ENCODE results near the gene DIP2B. TPM values are rescaled to one million over a fixed set of nuclear protein-coding genes. Genes with fewer than 3 reads are reported as not detected.
A peak's percentile ranks its signal among the peaks of the same experiment; 100 is the strongest.

Gene DIP2B
- total RNA-seq, 1 donor from 2014 or later: 37.1 TPM

DNA sequence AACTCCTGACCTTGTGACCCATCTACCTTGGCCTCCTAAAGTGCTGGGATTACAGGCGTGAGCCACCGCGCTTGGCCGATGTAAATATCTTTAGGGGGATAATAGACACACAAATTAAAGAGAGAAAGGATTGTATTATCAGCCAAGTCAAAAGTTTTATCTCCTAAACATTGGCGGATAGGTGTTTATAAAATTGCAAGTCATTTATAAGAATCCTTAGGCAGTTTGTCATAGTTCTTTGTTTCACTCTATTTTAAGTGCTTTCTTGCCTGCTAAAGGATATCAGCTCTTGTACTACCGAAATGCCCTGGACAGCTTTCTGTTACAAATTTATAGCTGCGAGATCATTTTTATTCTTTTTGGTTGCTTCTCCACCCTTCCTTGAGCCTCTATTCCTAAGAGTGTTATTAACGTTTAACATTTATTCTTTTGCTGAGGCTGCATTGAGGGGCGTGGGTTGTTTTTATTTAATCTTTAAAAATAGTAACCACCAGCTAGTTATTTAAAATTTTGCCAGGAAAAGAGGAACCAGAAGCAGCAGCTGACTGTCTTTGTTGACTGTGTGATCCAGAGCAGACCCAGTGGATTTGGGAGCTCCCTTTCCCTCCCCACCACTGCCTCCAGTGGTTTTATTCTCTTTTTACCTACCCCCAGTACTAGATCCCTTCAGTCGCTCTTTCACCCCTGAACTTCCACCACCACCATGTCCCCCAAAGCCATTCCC is 106.4 kb downstream of the DIP2B start:
- TF ChIP-seq EZH2phosphoT487 (IDR thresholded peaks at IDR 0.05): no peak
- TF ChIP-seq EZH2 (IDR thresholded peaks at IDR 0.05): no peak
- TF ChIP-seq, protein P1, sequence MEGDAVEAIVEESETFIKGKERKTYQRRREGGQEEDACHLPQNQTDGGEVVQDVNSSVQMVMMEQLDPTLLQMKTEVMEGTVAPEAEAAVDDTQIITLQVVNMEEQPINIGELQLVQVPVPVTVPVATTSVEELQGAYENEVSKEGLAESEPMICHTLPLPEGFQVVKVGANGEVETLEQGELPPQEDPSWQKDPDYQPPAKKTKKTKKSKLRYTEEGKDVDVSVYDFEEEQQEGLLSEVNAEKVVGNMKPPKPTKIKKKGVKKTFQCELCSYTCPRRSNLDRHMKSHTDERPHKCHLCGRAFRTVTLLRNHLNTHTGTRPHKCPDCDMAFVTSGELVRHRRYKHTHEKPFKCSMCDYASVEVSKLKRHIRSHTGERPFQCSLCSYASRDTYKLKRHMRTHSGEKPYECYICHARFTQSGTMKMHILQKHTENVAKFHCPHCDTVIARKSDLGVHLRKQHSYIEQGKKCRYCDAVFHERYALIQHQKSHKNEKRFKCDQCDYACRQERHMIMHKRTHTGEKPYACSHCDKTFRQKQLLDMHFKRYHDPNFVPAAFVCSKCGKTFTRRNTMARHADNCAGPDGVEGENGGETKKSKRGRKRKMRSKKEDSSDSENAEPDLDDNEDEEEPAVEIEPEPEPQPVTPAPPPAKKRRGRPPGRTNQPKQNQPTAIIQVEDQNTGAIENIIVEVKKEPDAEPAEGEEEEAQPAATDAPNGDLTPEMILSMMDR (IDR thresholded peaks at IDR 0.05): no peak
- Histone ChIP-seq H3K9ac (no peak overlapping the region), H3F3A (ENCODE audit: low read depth) (peaks cover 15% of the 10 kb centered on the region), H3K9me3 (ENCODE audit: low read depth) (no peaks in the 10 kb centered on the region), H2AFZ (replicated peaks) (no peak overlapping the region), H3K4me3 (no peak overlapping the region), H3K27me3 (no peaks in the 10 kb centered on the region), H3K79me2 (ENCODE audit: low read depth) (peaks cover 22% of the 10 kb centered on the region), H3K4me2 (no peak overlapping the region), H4K20me1 (ENCODE audit: low read depth) (peaks cover 8% of the 10 kb centered on the region), H3K36me3 (no peaks in the 10 kb centered on the region), H3K27ac (peak overlapping the region; percentile 38), H3K4me1 (peaks cover 12% of the 10 kb centered on the region)
- Mint-ChIP-seq H3K4me3 (no peak overlapping the region), H3K4me1 (no peaks in the 10 kb centered on the region), H3K36me3 (no peaks in the 10 kb centered on the region), H3K9me3 (no peaks in the 10 kb centered on the region), H3K27me3 (ENCODE audit: insufficient read depth, low read depth) (no peaks in the 10 kb centered on the region), H3K27ac (no peak overlapping the region)
- DNase-seq (ENCODE audit: low spot score): no peak

DNA sequence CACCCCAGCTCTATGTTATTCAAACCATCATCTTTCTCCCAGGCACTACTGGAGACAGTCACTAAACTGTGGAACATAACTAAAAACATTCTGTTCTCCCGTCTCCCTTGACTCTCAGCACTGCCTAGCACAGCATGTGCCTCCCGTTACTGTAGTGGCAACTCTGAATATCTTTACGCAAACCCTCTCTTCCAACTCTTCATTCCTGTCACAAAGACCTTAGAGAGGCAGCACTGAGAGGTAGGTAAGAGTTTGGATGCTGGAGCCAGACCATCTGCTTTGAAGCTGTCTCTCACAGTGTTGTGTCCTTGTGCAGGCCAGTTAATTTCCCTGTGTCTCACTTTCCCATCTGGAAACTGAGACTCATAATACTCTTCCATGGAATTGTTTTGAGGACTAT is 108.1 kb downstream of the DIP2B start:
- Mint-ChIP-seq H3K27me3 (ENCODE audit: insufficient read depth, low read depth) (no peaks in the 10 kb centered on the region), H3K36me3 (no peaks in the 10 kb centered on the region), H3K4me3 (no peak overlapping the region), H3K9me3 (no peaks in the 10 kb centered on the region), H3K27ac (no peak overlapping the region), H3K4me1 (no peaks in the 10 kb centered on the region)
- Histone ChIP-seq H3K27ac (peak overlapping the region; percentile 15), H3K4me3 (no peak overlapping the region), H3K27me3 (no peaks in the 10 kb centered on the region), H3K79me2 (ENCODE audit: low read depth) (peaks cover 32% of the 10 kb centered on the region), H2AFZ (replicated peaks) (no peak overlapping the region), H3K36me3 (no peaks in the 10 kb centered on the region), H4K20me1 (ENCODE audit: low read depth) (peaks cover 8% of the 10 kb centered on the region), H3F3A (ENCODE audit: low read depth) (peaks cover 15% of the 10 kb centered on the region), H3K4me2 (no peak overlapping the region), H3K4me1 (peaks cover 12% of the 10 kb centered on the region), H3K9me3 (ENCODE audit: low read depth) (no peaks in the 10 kb centered on the region), H3K9ac (no peak overlapping the region)
- no peak for TF ChIP-seq EZH2 (IDR thresholded peaks at IDR 0.05)
- TF ChIP-seq EZH2phosphoT487 (IDR thresholded peaks at IDR 0.05): no peak
- TF ChIP-seq, protein P1 (IDR thresholded peaks at IDR 0.05): no peak
- no peak for DNase-seq (ENCODE audit: low spot score)

DNA sequence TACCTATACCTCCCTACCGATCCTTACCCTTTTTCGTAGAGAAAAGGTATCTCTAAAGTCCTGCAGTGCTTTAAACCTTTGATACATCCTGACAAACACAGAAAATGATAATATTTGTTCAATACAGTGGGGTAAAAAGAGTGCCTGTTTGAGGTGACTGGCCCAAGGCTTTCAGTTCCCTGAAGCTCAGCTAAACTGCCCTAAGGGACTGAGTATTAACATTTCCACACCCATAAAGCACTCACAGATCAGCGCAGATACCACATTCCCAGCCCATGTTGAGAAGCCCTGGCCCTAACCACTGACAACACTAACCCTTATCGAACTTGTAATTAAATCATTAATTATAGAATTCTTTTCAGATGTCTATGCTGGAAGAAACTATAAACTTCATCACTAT is 108.7 kb downstream of the DIP2B start:
- Mint-ChIP-seq H3K27ac (no peak overlapping the region), H3K9me3 (no peaks in the 10 kb centered on the region), H3K4me3 (no peak overlapping the region), H3K4me1 (no peaks in the 10 kb centered on the region), H3K27me3 (ENCODE audit: insufficient read depth, low read depth) (no peaks in the 10 kb centered on the region), H3K36me3 (no peaks in the 10 kb centered on the region)
- Histone ChIP-seq H3K27me3 (no peaks in the 10 kb centered on the region), H3F3A (ENCODE audit: low read depth) (peaks cover 15% of the 10 kb centered on the region), H3K4me2 (no peak overlapping the region), H3K4me3 (no peak overlapping the region), H3K36me3 (no peaks in the 10 kb centered on the region), H3K79me2 (ENCODE audit: low read depth) (peaks cover 38% of the 10 kb centered on the region), H3K27ac (peak overlapping the region; percentile 15), H3K4me1 (peaks cover 12% of the 10 kb centered on the region), H2AFZ (replicated peaks) (no peak overlapping the region), H3K9ac (no peak overlapping the region), H4K20me1 (ENCODE audit: low read depth) (peaks cover 8% of the 10 kb centered on the region), H3K9me3 (ENCODE audit: low read depth) (no peaks in the 10 kb centered on the region)
- no peak for DNase-seq (ENCODE audit: low spot score)
- TF ChIP-seq EZH2 (IDR thresholded peaks at IDR 0.05) (no peak), EZH2phosphoT487 (IDR thresholded peaks at IDR 0.05) (no peak)
- TF ChIP-seq, protein P1 (IDR thresholded peaks at IDR 0.05): no peak

Measured in neural progenitor cell (in vitro differentiated cells).